ENCODE data around the gene SHFL.

The SHFL gene

DNA sequence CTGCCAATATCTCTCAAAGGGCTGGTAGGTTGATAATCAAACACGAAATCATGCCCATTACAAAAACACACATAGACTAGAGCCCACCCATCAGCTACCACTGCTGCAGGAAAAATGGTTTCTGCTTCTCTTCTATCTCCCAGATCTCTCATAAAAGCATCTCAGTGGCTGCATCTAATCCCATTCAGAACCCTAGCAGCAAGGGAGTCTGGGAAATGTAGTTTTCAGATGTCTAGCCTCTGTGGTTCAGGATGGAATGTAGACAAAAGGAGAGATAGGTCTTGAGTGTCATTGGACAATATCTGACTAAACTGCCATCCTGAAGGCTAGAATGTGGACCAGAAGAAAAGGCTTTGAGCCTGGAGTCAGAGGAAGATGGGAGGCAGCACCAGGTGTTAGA is 40.7 kb upstream of the SHFL start:
- no peak overlapping the region for H3K4me3 ChIP-seq (replicated peaks; ENCODE audit: low read depth, low read length)
- no peak for DNase-seq (ENCODE audit: extremely low read depth, low read depth)
- TF ChIP-seq, protein P1, sequence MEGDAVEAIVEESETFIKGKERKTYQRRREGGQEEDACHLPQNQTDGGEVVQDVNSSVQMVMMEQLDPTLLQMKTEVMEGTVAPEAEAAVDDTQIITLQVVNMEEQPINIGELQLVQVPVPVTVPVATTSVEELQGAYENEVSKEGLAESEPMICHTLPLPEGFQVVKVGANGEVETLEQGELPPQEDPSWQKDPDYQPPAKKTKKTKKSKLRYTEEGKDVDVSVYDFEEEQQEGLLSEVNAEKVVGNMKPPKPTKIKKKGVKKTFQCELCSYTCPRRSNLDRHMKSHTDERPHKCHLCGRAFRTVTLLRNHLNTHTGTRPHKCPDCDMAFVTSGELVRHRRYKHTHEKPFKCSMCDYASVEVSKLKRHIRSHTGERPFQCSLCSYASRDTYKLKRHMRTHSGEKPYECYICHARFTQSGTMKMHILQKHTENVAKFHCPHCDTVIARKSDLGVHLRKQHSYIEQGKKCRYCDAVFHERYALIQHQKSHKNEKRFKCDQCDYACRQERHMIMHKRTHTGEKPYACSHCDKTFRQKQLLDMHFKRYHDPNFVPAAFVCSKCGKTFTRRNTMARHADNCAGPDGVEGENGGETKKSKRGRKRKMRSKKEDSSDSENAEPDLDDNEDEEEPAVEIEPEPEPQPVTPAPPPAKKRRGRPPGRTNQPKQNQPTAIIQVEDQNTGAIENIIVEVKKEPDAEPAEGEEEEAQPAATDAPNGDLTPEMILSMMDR (IDR thresholded peaks at IDR 0.05; ENCODE audit: low read depth, low read length, missing control alignments): no peak

DNA sequence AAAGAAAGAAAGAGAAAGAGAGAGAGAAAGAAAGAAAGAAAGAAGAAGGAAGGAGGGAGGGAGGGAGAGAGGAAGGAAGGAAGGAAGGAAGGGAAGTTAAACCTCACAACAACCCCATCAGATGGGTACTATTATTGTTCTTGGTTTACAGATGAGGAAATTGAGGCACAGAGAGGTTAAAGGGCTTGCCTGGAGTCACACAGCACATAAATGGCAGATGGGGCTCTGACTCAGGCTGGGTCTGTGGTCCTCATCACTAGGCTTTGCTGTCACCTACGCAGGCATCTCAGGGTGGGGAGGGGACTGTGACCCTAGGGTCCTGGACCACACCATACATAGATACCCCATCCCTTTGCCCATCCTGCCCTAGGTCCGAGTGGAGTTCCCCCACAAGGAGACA is 36.5 kb upstream of the SHFL start:
- TF ChIP-seq, protein P1 (IDR thresholded peaks at IDR 0.05; ENCODE audit: low read depth, low read length, missing control alignments): no peak
- H3K4me3 ChIP-seq (replicated peaks; ENCODE audit: low read depth, low read length): no peak overlapping the region
- DNase-seq (ENCODE audit: extremely low read depth, low read depth): no peak

DNA sequence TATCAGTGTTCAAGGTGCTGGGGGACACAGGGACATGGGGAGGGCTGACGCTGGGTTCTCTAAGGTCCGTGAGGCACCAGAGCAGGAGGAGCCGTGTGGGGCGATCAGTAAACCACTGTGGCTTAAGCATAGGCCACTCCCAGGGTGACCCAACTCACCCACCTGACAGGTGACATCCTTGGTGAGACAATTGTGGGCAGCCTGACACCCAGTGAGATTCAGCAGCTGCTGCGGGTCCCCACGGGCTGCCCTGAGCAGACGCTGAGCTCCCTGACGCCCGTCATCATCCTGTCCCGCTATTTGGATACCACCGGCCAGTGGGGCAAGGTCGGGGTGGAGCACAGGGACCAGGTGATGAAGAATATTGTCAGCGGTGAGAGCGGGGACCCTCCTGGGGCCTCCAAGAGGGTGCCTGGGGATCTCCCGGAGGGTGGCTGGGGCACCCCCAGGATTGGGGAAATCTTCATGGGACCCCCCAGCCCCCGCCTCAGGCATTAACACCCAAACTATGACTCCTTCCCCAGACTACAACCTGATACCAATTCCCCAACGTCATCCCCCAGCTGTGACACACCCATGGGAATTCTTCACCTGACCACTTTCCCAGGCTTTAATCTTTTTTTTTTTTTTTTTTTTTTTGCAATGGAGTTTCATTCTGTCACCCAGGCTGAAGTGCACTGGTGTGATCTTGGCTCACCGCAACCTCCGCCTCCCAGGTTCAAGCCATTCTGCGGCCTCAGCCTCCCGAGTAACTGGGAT is 33.3 kb upstream of the SHFL start:
- DNase-seq (ENCODE audit: extremely low read depth, low read depth): no peak
- no peak overlapping the region for H3K4me3 ChIP-seq (replicated peaks; ENCODE audit: low read depth, low read length)
- TF ChIP-seq, protein P1 (IDR thresholded peaks at IDR 0.05; ENCODE audit: low read depth, low read length, missing control alignments): no peak

DNA sequence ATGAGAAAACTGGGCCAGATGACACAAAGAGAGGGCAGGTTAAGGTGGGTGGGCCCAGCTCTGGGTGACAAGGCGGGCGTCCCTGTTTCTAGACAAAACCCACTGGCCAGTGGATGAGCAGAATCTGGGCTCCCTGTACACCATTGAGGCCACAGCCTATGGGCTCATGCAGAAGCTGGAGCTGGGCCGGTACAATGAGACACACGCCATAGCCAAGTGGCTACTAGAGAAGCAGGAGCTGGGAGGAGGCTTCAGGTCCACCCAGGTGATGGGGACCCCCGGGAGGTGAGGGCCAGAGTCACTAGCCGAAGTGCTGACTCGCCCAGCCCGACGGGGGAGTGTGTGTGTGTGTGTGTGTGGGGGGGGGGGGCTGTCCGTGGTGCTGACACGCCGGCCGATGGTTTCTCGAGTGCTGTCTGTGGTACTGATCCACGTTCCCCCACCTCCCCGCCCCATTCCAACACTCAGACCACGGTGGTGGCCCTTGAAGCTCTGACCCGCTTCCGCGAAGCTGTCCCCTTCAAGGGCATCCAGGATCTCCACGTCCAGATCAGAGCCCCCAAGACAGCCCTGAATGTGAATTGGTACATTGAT is 24.3 kb upstream of the SHFL start:
- TF ChIP-seq, protein P1 (IDR thresholded peaks at IDR 0.05; ENCODE audit: low read depth, low read length, missing control alignments): no peak
- H3K4me3 ChIP-seq (replicated peaks; ENCODE audit: low read depth, low read length): no peak overlapping the region
- no peak for DNase-seq (ENCODE audit: extremely low read depth, low read depth)

DNA sequence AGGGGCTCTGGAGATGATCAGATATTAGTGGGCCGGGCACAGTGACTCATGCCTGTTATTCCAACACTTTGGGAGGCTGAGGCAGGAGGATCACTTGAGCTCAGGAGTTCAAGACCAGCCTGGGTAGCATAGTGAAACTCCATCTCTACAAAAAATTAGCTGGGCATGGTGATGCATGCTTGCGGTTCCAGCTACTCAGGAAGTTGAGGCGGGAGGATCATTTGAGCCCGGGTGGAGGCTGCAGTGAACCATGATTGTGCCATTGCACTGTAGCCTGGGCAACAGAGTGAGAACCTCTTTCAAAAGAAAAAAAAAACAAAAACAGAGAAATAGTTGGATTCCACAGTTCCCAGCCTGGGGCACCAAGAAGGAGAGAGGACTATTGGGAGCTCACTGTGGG is 17.9 kb upstream of the SHFL start:
- TF ChIP-seq, protein P1 (IDR thresholded peaks at IDR 0.05; ENCODE audit: low read depth, low read length, missing control alignments): no peak
- no peak overlapping the region for H3K4me3 ChIP-seq (replicated peaks; ENCODE audit: low read depth, low read length)
- no peak for DNase-seq (ENCODE audit: extremely low read depth, low read depth)

DNA sequence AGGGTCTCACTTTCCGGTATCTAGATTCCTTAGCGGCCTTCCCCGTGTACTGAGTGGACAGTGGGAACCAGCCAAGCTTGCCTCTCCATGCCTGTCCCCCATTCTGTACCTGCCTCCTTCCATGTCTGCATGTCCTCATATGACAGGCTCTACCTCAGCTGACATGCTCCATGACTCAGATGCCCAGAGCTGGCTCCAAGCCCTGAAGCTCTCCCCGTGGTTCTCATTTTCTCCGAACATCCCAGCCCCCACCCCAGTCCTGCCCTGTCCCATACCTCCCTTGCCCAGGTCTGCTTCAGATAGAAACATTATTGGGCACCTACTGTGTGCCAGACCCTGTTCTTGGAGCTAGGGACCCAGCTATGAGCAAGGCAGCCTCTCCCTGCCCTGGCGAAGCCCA is 17.1 kb upstream of the SHFL start:
- no peak for DNase-seq (ENCODE audit: extremely low read depth, low read depth)
- TF ChIP-seq, protein P1 (IDR thresholded peaks at IDR 0.05; ENCODE audit: low read depth, low read length, missing control alignments): no peak
- no peak overlapping the region for H3K4me3 ChIP-seq (replicated peaks; ENCODE audit: low read depth, low read length)
